Peyer's patch (tissue), 4 donors: ENCODE results near the gene OR5F1.

Experiments used
- POLR2A ChIP-seq, 2 donors: fragments of 450-650 bp; IDR thresholded peaks; one replicate each; pipeline ENCODE4 v1.5.1; 2017; ENCODE audit warnings: antibody characterized with exemption in 2 of 2, mild to moderate bottlenecking in 2 of 2, moderate library complexity in 2 of 2
- TF ChIP-seq, protein P1 (sequence below), 6 experiments: fragments of 450-650 bp in 4 of 6; fragments of 200-600 bp in 2 of 6; sonication (generic) in 1 of 6; IDR thresholded peaks; one replicate each; pipeline ENCODE4 v1.5.1; 2017 to 2019; ENCODE audit warnings: antibody characterized with exemption in 6 of 6, mild to moderate bottlenecking in 3 of 6, moderate library complexity in 1 of 6

DNA sequence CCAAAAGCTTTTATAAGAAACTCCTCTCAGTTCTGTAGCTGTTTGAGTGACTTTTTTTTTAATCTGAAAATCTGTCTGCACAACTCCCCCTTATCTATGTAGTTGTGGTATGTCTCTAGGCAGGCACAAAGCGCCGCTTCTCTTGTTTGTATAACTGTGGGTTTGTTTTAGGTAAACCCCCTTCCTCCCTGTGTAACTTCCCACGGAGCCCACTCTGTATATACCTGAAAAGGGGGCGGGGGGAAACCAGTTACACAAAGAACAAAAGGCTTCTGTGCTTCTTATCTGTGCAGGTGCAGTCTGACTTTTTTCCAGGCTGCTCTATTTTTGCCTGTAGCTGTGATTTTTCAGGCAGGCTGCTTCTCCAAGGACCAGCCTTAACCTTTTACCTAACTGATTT is 37.9 kb downstream of the OR5F1 start:
- TF ChIP-seq, protein P1, sequence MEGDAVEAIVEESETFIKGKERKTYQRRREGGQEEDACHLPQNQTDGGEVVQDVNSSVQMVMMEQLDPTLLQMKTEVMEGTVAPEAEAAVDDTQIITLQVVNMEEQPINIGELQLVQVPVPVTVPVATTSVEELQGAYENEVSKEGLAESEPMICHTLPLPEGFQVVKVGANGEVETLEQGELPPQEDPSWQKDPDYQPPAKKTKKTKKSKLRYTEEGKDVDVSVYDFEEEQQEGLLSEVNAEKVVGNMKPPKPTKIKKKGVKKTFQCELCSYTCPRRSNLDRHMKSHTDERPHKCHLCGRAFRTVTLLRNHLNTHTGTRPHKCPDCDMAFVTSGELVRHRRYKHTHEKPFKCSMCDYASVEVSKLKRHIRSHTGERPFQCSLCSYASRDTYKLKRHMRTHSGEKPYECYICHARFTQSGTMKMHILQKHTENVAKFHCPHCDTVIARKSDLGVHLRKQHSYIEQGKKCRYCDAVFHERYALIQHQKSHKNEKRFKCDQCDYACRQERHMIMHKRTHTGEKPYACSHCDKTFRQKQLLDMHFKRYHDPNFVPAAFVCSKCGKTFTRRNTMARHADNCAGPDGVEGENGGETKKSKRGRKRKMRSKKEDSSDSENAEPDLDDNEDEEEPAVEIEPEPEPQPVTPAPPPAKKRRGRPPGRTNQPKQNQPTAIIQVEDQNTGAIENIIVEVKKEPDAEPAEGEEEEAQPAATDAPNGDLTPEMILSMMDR (IDR thresholded peaks at IDR 0.05), result no peak
- TF ChIP-seq POLR2A (IDR thresholded peaks at IDR 0.05), result no peak
